IMR-90 (cell line): Measurements from ENCODE around the gene EPN1.

ENCODE experiments used
- FOS ChIP-seq: fragments of 150-350 bp; IDR thresholded peaks from 2 replicates; pipeline ENCODE4 v1.6.1; 2016; ENCODE audit warnings: low read depth, low read length
- NFE2L2 ChIP-seq: fragments of 150-350 bp; IDR thresholded peaks from 2 replicates; pipeline ENCODE4 v1.6.1; 2016; ENCODE audit warnings: low read depth, mild to moderate bottlenecking, low read length
- POLR2A ChIP-seq: IDR thresholded peaks from 2 replicates; pipeline ENCODE4 v1.6.1; 2012; ENCODE audit warnings: mild to moderate bottlenecking, low read depth, low read length
- SMC3 ChIP-seq: fragments of 150-350 bp; IDR thresholded peaks from 2 replicates; pipeline ENCODE4 v1.6.1; 2016; ENCODE audit warnings: low read depth, mild to moderate bottlenecking, antibody characterized with exemption, low read length, moderate library complexity
- TF ChIP-seq, protein P1 (sequence below): conservative IDR thresholded peaks from 2 replicates; pipeline ENCODE4 v1.5.1; 2012; ENCODE audit warnings: mild to moderate bottlenecking, low read depth, low read length, improper control_type of control experiment
- TF ChIP-seq, protein P2 (sequence below): fragments of 150-350 bp; IDR thresholded peaks from 2 replicates; pipeline ENCODE4 v1.6.1; 2017; ENCODE audit warnings: mild to moderate bottlenecking, antibody characterized with exemption, low read length, low read depth

DNA sequence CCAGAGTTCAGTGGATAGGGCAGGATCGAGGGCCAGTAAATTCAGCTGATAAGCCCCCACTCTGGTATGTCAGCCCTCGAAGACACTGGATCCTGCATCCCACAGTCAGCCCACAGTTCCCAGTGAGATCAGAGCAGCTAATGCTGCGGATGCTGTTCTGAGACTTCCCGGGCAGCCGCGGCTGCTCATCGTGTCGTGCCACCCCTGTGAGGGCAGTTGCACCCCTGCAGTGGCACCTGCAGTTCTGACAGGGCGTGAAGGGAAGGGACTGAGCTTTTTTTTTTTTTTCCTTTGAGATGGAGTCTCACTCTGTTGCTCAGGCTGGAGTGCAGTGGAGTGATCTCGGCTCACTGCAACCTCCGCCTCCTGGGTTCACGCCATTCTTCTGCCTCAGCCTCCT lies 7.5 kb upstream of the EPN1 start:
- TF ChIP-seq FOS (no peak), POLR2A (no peak), SMC3 (no peak), NFE2L2 (no peak)
- TF ChIP-seq, protein P1, sequence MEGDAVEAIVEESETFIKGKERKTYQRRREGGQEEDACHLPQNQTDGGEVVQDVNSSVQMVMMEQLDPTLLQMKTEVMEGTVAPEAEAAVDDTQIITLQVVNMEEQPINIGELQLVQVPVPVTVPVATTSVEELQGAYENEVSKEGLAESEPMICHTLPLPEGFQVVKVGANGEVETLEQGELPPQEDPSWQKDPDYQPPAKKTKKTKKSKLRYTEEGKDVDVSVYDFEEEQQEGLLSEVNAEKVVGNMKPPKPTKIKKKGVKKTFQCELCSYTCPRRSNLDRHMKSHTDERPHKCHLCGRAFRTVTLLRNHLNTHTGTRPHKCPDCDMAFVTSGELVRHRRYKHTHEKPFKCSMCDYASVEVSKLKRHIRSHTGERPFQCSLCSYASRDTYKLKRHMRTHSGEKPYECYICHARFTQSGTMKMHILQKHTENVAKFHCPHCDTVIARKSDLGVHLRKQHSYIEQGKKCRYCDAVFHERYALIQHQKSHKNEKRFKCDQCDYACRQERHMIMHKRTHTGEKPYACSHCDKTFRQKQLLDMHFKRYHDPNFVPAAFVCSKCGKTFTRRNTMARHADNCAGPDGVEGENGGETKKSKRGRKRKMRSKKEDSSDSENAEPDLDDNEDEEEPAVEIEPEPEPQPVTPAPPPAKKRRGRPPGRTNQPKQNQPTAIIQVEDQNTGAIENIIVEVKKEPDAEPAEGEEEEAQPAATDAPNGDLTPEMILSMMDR: no peak
- TF ChIP-seq, protein P2, sequence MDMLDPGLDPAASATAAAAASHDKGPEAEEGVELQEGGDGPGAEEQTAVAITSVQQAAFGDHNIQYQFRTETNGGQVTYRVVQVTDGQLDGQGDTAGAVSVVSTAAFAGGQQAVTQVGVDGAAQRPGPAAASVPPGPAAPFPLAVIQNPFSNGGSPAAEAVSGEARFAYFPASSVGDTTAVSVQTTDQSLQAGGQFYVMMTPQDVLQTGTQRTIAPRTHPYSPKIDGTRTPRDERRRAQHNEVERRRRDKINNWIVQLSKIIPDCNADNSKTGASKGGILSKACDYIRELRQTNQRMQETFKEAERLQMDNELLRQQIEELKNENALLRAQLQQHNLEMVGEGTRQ: no peak
